IPS-11a (cell line): ENCODE results near the gene FAU.

Experiments used
- H3K4me3 ChIP-seq: one replicate; pipeline ENCODE4 v1.5.1; 2013; ENCODE audit warnings: low read depth, low read length, control low read depth

FAU gene

DNA sequence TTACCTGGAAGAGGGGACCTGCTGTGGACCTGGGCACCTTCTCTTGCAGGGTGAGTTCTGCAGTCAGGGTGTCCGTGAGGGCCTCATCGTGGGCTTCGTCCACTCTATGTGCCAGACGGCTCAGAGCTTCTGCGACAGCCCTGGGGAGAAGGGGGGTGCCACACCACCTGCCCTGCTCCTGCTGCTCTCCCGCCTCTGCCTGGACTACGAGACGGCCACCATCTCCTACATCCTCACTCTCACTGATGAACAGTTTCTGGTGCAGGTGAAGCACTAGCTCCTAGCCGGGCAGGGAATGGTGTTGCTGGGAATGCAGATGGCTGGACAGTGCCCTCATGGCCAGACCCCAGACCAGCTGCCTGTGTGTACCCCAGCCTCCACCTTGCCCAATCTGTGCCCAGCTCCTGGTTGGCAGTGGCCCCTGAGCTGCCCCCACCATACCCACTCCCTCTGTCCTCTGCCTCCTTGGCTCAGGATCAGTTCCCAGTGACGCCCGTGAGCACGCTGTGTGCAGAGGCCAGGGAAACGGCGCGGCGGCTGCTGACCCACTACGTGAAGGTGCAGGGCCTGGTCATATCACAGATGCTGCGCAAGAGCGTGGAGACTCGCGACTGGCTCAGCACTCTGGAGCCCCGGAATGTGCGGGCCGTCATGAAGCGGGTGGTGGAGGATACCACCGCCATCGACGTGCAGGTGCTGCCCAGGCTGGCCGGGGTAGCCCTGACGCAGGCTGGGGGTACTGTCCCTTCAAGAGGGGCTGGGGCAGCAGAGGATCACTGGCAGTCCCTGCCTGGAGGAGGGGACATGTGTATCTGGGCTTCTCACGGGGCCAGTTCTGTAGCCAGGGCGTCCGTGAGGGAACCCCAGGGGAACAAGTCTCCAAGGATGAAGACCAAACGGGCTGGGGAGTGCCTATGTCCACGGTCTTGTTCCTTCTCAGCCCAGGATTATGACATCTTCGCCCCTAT is 12.4 kb downstream of the FAU start:
- H3K4me3 ChIP-seq: no peak overlapping the region

DNA sequence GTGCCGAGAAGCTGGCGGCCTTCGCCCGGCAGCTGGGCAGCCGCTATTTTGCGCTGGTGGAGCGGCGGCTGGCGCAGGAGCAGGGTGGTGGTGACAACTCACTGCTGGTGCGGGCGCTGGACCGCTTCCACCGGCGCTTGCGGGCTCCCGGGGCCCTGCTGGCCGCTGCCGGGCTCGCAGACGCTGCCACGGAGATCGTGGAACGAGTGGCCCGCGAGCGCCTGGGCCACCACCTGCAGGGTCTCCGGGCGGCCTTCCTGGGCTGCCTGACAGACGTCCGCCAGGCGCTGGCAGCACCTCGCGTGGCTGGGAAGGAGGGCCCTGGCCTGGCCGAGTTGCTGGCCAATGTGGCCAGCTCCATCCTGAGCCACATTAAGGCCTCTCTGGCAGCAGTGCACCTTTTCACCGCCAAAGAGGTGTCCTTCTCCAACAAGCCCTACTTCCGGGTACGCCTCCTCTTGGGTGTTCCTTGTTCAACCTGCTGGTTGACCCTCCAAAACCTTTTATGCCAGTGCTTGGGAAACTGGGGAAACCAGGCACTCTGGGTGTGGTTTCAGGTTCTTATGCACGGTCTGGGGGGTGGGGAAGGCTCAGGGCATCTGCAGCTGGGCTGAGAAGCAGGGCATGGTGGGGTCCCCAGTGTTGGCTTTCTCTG is 13.3 kb downstream of the FAU start:
- H3K4me3 ChIP-seq: no peak overlapping the region

DNA sequence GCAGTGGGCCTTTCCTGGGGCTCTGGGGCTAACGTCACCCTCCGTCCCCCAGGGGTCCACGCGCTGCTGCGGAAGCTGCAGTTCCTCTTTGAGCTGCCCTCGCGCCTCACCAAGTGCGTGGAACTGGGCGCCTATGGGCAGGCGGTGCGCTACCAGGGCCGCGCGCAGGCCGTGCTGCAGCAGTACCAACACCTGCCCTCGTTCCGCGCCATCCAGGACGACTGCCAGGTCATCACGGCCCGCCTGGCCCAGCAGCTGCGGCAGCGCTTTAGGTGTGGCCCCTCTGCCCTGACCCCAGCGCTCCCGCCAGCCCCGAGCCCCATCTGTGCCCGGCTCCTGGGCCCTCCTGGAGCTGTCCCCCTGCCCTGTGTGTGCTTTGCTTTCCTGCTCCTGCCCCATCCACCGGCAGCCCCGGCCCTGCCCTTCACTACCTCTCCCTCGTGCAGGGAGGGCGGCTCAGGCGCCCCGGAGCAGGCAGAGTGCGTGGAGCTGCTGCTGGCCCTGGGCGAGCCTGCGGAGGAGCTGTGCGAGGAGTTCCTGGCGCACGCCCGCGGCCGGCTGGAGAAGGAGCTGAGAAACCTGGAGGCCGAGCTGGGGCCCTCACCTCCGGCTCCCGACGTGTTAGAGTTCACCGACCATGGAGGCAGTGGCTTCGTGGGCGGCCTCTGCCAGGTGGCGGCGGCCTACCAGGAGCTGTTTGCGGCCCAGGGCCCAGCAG is 14.0 kb downstream of the FAU start:
- H3K4me3 ChIP-seq: no peak overlapping the region

DNA sequence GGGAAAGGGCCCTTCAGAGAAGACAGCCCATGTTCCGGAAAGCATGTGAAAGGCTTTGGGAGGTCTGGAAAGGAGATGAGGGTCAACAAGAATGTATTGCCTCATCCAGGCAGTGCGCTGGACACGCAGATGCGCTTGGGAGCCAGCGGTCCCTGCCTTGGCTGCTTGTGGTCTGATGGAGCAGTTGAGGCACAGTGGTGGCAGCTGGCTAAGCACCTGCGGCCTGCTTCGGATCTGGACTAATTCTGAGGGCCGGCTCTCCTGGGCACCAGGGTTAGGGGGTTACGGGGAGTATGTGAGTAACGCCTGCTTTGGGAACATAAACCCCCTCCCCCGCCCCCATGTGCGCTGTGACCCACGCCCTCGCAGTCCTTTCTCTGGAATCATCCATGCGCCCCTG is 14.9 kb downstream of the FAU start:
- no peak overlapping the region for H3K4me3 ChIP-seq

DNA sequence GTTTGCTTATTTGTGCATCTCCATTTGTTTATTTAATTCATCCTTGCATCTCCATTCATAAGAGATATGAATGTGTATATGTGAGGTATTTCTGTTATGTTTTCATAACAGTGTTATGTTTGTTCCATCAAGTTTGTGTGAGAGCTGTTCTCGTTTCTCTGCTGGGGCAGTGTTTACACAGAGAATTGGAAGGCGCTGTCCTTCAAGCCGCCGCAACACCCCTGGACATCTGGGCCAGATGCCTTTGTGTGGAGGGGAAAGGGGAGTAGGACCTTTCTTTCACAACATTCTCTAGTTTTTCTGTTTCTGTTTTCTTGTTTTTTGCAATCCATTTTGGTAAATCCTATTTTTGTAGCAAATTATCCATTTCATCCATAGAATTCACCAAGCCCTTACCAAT is 17.3 kb downstream of the FAU start:
- H3K4me3 ChIP-seq: no peak overlapping the region

DNA sequence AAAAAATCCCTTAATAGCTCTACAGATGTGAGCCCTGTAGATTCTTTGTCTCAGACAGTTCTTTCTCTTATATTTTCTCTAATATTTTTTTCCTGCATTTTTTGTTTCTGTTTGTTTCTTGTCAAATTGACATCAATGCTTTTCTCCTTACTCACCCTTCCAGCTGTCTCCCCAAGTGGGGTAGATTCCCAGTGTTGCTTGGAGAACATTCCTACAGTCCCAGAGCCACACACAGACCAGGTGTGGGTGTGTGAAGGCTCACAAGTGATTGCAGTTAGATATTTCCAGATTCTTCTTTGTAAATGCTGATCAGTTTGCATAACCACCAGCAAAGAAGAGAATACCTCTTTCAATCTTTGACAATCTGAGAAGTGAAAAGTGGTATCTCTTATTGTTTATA is 18.5 kb downstream of the FAU start:
- H3K4me3 ChIP-seq: no peak overlapping the region

DNA sequence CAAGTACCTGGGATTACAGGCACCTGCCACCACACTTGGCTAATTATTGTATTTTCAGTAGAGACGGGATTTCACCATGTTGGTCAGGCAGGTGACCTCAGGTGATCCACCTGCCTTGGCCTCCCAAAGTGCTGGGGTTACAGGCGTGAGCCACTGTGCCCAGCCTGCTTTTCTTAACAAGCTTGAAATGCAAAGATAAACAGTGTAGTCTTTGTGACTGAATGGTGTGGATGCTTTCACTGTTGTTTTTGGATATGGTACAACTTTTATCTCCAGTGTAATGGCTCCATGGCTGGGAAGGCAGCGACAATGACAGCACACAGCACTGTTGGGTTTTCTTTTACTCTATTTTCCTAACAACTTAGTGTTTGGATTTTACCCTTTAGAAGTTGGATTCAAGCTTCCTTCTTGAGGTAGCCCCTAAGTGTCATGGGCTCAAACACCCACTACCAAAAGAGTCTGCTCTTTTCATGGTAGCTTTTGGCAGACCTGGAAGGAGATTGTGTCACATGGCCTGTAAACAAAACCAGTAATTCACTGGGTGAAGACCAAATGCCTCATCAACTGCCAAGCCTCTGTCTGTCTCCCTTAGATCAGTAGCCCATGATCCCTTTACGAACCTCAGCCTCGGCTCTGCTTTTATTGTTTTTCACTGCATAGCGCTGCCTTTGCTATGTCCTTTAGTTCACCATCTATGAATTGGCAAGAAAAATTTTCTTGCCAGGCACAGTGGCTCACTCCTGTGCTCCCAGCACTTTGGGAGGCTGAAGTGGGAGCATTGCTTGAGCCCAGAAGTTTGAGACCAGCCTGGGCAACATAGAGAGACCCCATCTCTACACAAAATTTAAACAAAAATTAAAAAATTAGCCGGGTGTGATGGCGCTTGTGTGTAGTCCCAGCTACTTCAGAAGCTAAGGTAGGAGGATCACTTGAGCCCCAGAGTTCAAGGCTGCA is 19.5 kb downstream of the FAU start:
- no peak overlapping the region for H3K4me3 ChIP-seq

DNA sequence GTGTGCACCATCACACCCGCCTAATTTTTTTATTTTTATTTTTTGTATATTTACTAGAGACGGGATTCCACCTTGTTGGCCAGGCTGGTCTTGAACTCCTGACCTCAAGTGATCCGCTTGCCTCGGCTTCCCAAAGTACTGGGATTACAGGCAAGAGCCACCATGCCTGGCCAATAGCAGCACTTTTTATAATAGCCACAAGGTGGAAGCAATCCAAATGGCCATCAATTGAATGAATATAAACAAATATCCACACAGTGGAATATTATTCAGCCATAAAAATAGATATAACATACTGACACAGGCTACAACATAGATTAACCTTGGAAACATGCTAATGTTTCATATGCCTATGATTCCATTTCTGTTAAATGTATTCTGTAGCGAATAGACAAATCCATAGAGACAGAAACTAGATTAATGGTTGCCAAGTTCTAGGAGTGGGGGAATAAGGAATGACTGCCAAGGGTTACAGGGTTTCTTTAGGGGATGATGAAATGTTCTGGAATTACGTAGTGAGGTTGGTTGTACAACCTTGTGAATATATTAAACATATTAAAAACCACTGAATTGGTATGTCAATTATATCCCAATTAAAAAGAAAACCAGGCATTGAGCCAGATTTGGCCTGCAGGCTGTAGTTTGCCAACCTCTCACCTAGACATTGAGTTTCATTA is 21.1 kb downstream of the FAU start:
- no peak overlapping the region for H3K4me3 ChIP-seq

DNA sequence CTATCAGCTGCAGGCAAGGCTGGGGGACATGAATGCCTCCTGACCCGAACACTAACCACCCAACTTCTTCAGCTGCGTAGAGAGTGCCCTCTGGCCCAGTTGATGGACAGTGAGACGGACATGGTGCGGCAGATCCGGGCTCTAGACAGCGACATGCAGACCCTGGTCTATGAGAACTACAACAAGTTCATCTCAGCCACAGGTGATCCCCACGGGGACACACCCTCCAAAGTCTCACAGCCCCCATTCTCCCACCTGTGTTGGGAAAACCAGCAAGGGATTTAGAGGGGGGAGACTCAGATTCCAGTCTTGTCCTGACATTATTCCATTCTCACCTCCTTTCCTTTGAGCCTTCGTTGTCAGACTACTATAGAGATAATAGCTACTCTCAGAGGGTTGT is 25.0 kb downstream of the FAU start:
- H3K4me3 ChIP-seq: peak overlapping the region; percentile 4

DNA sequence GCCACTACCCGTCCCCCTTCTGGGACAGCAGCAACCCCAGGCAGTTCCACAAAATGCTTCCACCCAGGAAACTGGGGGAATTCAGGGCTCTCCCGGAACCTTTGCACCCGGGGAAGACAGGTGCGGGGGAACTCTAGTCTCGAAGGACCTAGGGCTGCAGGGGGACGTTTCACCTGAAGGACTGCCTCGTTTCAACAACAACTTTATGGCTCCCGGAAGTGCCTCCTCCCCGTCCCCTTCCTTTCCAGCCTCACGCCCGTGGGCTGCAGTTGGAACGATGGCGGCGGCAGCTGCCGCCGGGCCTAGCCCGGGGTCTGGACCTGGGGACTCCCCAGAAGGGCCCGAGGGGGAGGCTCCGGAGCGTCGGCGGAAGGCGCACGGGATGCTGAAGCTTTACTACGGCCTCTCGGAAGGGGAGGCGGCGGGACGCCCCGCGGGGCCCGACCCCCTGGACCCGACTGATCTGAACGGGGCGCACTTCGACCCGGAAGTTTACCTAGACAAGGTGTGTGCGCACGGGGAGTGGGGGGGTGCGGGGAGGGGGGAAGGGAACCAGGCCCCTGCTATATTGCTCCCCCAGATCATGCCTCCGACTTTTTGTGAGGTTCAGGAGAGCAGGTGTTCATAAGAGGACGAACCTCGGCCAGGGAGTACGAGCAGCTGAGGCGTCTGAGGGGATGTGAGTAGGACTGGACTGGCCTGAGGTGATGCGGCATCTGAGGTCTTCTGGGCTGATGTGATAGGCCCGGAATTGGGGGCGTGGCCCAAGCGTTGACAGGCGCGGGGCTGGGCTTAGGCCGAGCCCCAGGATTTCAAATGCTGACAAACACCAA is 25.7 kb downstream of the FAU start, which contains the start of gene VPS51:
TSS of gene VPS51 (plus strand) at position 241 of the 833 bp plus-strand sequence. CDS start at position 278, 37 bp downstream.
- peak within 1 kb of the TSS; percentile 86 for H3K4me3 ChIP-seq

DNA sequence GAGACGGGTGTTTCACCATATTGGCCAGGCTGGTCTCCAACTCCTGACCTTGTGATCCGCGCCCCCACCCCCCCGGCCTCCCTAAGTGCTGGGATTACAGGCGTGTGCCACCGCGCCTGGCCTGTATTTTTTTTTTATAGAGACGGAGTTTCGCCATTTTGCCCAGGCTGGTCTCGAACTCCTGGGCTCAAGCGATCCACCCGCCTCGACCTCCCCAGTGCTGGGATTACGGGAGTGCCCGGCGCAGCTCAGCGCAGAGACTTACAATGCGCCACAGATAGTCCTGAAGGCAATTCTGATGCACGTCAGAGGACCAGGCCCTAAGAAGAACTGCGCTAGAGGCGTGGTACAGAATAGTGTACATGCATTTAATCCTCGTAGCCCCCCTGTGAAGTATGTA is 26.5 kb downstream of the FAU start:
- H3K4me3 ChIP-seq: no peak overlapping the region

DNA sequence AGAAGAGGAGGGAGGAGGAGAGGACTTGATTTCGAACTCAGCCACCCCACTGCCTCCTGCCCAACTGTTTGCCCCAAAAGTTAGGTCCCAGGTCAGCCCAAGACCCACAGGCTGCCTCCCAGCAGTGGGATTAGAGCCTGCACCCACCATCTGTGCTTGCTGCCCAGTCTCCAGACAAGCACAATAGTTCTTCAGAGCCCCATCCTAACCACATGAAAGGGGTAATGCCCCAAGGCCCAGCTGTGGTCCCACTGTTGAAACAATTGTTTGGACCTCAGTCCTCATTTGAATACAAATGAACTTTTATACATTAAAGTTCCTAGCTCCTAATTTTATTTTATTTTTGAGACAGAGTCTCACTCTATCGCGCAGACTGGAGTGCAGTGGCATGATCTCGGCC is 31.3 kb downstream of the FAU start:
- H3K4me3 ChIP-seq: no peak overlapping the region

DNA sequence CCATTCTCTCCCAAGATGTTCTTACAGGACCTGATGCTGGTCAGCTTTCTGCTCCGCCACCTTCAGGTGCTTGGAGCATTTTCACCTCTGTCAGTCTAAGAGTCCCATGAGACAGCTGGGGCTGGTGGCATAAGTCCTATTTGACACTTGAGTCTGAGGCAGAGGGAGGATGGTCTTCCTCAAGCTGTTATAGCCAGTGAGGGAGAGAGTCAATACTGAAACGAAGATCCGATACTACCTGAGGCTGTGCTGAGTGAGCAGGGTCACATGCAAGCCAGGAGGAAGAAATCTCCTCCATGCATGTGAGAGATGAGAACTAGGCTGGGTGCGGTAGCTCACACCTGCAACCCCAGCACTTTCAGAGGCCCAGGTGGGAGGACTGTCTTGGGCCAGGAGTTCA is 32.3 kb downstream of the FAU start:
- H3K4me3 ChIP-seq: no peak overlapping the region

DNA sequence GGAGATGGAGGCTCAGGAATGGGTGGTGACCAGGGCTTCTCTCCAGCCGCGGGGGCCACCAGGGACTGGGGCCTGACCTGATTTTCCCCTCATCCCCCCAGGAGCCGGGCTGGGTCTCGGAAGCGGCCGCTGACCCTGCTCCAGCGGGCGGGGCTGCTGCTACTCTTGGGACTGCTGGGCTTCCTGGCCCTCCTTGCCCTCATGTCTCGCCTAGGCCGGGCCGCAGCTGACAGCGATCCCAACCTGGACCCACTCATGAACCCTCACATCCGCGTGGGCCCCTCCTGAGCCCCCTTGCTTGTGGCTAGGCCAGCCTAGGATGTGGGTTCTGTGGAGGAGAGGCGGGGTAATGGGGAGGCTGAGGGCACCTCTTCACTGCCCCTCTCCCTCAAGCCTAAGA is 34.1 kb downstream of the FAU start:
- no peak overlapping the region for H3K4me3 ChIP-seq

DNA sequence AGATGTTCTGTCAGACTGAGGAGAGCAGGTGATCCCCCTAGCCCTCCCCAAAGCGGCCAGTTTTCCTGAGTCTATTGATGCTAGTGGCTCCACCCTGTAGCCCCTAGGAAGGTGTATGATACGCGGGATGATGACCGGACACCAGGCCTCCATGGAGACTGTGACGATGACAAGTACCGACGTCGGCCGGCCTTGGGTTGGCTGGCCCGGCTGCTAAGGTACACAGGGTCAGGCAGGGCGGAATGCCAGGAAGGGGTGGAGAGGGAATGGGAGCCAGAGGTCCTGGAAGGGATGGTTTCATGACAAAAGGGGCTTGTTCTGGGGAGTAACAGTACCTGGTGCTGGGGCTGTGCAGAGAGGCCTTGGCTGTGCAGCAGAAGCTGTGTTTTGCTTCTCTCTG is 34.7 kb downstream of the FAU start:
- no peak overlapping the region for H3K4me3 ChIP-seq

DNA sequence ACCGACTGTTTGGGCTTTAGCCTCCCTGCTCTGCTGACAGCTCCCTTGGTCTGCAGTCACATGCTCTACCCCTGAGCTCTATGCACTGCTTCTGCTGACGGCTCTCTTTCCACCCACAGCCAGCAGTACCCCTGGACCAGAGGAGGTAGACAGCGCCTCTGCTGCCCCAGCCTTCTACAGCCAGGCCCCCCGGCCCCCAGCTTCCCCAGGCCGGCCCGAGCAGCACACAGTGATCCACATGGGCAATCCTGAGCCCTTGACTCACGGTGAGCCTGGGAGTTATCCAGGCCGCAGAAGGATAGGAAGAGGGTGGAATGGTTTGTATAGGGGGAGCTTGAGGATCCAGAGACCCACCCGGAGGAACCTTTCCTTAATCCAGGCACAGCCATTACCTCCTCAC is 35.1 kb downstream of the FAU start:
- H3K4me3 ChIP-seq: no peak overlapping the region

DNA sequence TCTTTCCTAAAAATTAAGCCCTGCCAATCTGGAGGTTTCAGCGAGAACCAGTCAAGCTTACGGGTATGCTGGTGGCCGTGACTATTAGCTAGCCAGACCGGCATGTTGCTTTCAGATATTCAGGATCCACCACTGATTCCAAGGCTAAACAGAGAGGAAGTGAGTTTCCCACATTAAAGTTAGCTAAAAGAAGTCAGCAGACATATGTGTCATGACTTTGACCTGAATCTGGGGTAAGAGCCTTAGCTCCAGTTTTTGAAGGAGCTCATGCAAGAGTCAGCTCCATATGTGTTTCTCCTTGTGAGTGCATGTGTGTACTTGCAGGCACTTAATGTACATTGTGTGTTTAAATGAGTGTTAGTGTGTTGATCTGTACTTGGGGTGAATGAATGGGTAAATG is 36.5 kb downstream of the FAU start:
- no peak overlapping the region for H3K4me3 ChIP-seq

DNA sequence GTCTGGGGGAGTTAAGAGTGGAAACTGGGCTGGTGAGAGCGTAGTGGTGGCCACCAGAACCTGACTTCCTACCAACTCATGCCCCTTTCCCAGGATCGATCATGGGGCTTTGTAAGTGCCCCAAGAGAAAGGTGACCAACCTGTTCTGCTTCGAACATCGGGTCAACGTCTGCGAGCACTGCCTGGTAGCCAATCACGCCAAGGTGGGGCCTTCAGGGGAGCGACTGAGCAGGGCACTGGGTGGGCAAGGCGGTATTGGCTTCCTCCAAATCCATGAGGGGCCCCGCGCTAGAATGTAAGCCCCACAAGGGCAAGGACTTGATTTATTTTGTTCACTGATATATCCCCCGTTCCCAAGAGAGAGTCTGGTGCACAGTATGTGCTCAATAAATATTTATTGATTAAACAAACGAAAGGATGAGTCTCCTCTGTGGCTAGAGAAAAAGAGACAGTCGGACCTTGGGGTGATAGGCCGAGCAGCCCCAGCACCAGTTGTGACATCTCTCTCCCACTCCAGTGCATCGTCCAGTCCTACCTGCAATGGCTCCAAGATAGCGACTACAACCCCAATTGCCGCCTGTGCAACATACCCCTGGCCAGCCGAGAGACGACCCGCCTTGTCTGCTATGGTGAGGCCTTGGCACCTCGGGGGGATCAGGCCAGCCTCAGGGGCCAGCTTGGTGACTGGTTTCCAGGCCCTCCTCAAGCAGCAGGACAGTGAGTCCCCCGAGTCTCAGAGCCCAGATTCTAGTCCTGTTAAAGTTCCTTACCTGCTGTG is 37.1 kb downstream of the FAU start:
- peak overlapping the region; percentile 91 for H3K4me3 ChIP-seq
